Mesenchymal stem cell (in vitro differentiated cells and primary cell): ENCODE results near the gene CNOT1.

Source experiments
- DNase-seq: peaks from one replicate; pipeline ENCODE4 v3.0.0-alpha.2; 2013
- H2AFZ ChIP-seq: one replicate; pipeline ENCODE4 v1.6.1; 2013; ENCODE audit warnings: low read depth, mild to moderate bottlenecking, control low read depth, inconsistent platforms, low read length, moderate library complexity
- H2AK5ac ChIP-seq: 2 replicates; pipeline ENCODE4 v1.6.1; 2013; ENCODE audit warnings: low read length, moderate library complexity, mild to moderate bottlenecking, inconsistent platforms; ENCODE audit not compliant: severe bottlenecking
- H2BK120ac ChIP-seq: one replicate; pipeline ENCODE4 v1.6.1; 2013; ENCODE audit warnings: low read depth, mild to moderate bottlenecking, inconsistent platforms, low read length, moderate library complexity
- H2BK12ac ChIP-seq, 2 experiments: one replicate each; pipeline ENCODE4 v1.6.1; 2013; ENCODE audit warnings: inconsistent platforms in 2 of 2, low read length in 2 of 2, mild to moderate bottlenecking in 2 of 2, moderate library complexity in 2 of 2, control low read depth in 1 of 2
- H2BK15ac ChIP-seq: one replicate; pipeline ENCODE4 v1.6.1; 2013; ENCODE audit warnings: mild to moderate bottlenecking, low read depth, inconsistent platforms; ENCODE audit not compliant: poor library complexity, severe bottlenecking
- H2BK5ac ChIP-seq: 2 replicates; pipeline ENCODE4 v1.6.1; 2013; ENCODE audit warnings: low read depth, mild to moderate bottlenecking, low read length, control low read depth, inconsistent platforms; ENCODE audit not compliant: poor library complexity, severe bottlenecking
- H3K14ac ChIP-seq, 2 experiments: one replicate each; pipeline ENCODE4 v1.6.1; 2013; ENCODE audit warnings: inconsistent platforms in 2 of 2, low read length in 2 of 2, control low read depth in 1 of 2, mild to moderate bottlenecking in 1 of 2, moderate library complexity in 1 of 2
- H3K18ac ChIP-seq, 2 experiments: one replicate each; pipeline ENCODE4 v1.6.1; 2013; ENCODE audit warnings: inconsistent platforms in 2 of 2, low read length in 2 of 2, control low read depth in 1 of 2, low read depth in 1 of 2, mild to moderate bottlenecking in 1 of 2
- H3K23ac ChIP-seq, 2 experiments: one replicate each; pipeline ENCODE4 v1.6.1; 2013; ENCODE audit warnings: inconsistent platforms in 2 of 2, low read length in 2 of 2, mild to moderate bottlenecking in 2 of 2, moderate library complexity in 2 of 2, control low read depth in 1 of 2
- H3K27ac ChIP-seq: 2 replicates; pipeline ENCODE4 v1.5.1; 2013; ENCODE audit warnings: mild to moderate bottlenecking, moderate library complexity, low read length, control low read depth, inconsistent platforms; ENCODE audit not compliant: poor library complexity, severe bottlenecking
- H3K27me3 ChIP-seq, 2 experiments: 2 replicates each; pipeline versions ENCODE4 v1.6.1 to v1.7.0; 2013; ENCODE audit warnings: low read length in 2 of 2, mild to moderate bottlenecking in 2 of 2, moderate library complexity in 2 of 2, control low read depth in 1 of 2, inconsistent platforms in 1 of 2; ENCODE audit not compliant: control insufficient read depth in 1 of 2, insufficient read depth in 1 of 2
- H3K36me3 ChIP-seq, 2 experiments: 2 replicates each; pipeline versions ENCODE4 v1.6.1 to v1.7.0; 2013; ENCODE audit warnings: low read length in 2 of 2, control low read depth in 1 of 2, inconsistent platforms in 1 of 2, low read depth in 1 of 2, mild to moderate bottlenecking in 1 of 2; ENCODE audit not compliant: insufficient read depth in 2 of 2, control insufficient read depth in 1 of 2
- H3K4ac ChIP-seq, 2 experiments: one replicate each; pipeline ENCODE4 v1.6.1; 2013; ENCODE audit warnings: inconsistent platforms in 2 of 2, low read length in 2 of 2, mild to moderate bottlenecking in 2 of 2, moderate library complexity in 2 of 2, control low read depth in 1 of 2, low read depth in 1 of 2
- H3K4me1 ChIP-seq: 2 replicates; pipeline ENCODE4 v1.6.1; 2013; ENCODE audit warnings: low read depth, low read length, control low read depth; ENCODE audit not compliant: control insufficient read depth, insufficient read depth
- H3K4me2 ChIP-seq: 2 replicates; pipeline ENCODE4 v1.6.1; 2013; ENCODE audit warnings: low read length, mild to moderate bottlenecking, inconsistent platforms; ENCODE audit not compliant: poor library complexity, severe bottlenecking
- H3K4me3 ChIP-seq, 2 experiments: 2 replicates each; pipeline versions ENCODE4 v1.5.1 to v1.7.0; 2013; ENCODE audit warnings: low read length in 2 of 2, mild to moderate bottlenecking in 2 of 2, control low read depth in 1 of 2, low read depth in 1 of 2; ENCODE audit not compliant: insufficient read depth in 1 of 2
- H3K79me1 ChIP-seq: replicated peaks from 2 replicates; pipeline ENCODE4 v1.6.1; 2013; ENCODE audit warnings: mild to moderate bottlenecking, control low read depth, low read length, inconsistent platforms; ENCODE audit not compliant: poor library complexity, severe bottlenecking
- H3K9ac ChIP-seq: 2 replicates; pipeline ENCODE4 v1.7.0; 2013; ENCODE audit warnings: mild to moderate bottlenecking, low read length, moderate library complexity
- H3K9me3 ChIP-seq: 2 replicates; pipeline ENCODE4 v1.7.0; 2013; ENCODE audit warnings: mild to moderate bottlenecking, low read length; ENCODE audit not compliant: control insufficient read depth
- H4K8ac ChIP-seq: one replicate; pipeline ENCODE4 v1.6.1; 2013; ENCODE audit warnings: inconsistent platforms, mild to moderate bottlenecking, low read length, moderate library complexity
- H4K91ac ChIP-seq: one replicate; pipeline ENCODE4 v1.6.1; 2013; ENCODE audit warnings: mild to moderate bottlenecking, low read length, inconsistent platforms
- WGBS: methylation state at CpG from one replicate; pipeline ENCODE4 v1.1.7; 2013; ENCODE audit warnings: mixed read lengths; 5-methylcytosine and 5-hydroxymethylcytosine counted together

The CNOT1 gene

GRCh38 chr16:58530179-58530578 is 99.4 kb downstream of the CNOT1 start:
- H3K9ac ChIP-seq, result no peak overlapping the region
- H3K4ac ChIP-seq, result no peak overlapping the region
- H3K9me3 ChIP-seq, result no peaks in the 10 kb centered on the region
- no peak overlapping the region for H4K8ac ChIP-seq
- peaks cover 31 to 94% of the 10 kb centered on the region in 2 experiments for H3K36me3 ChIP-seq
- H3K27ac ChIP-seq, result no peak overlapping the region
- no peak overlapping the region for H2AFZ ChIP-seq
- H3K14ac ChIP-seq, result no peak overlapping the region
- no peak overlapping the region for H4K91ac ChIP-seq
- no peak overlapping the region for H2BK120ac ChIP-seq
- no peaks in the 10 kb centered on the region for H3K4me1 ChIP-seq
- H2AK5ac ChIP-seq, result no peak overlapping the region
- H2BK12ac ChIP-seq, result no peak overlapping the region
- H3K27me3 ChIP-seq, result no peaks in the 10 kb centered on the region
- H3K18ac ChIP-seq, result no peak overlapping the region
- no peak overlapping the region for H2BK15ac ChIP-seq
- peaks cover 25% of the 10 kb centered on the region for H3K79me1 ChIP-seq
- no peak overlapping the region for H2BK5ac ChIP-seq
- no peak overlapping the region for H3K4me2 ChIP-seq
- H3K23ac ChIP-seq, result no peak overlapping the region
- no peak for DNase-seq
- 100% methylated on average over 4 of the region's 5 CpGs for WGBS
- H3K4me3 ChIP-seq, result no peak overlapping the region

- no peak overlapping the region for H3K23ac ChIP-seq
- H3K27me3 ChIP-seq, result no peaks in the 10 kb centered on the region
- H2AK5ac ChIP-seq, result no peak overlapping the region
- no peak overlapping the region for H3K27ac ChIP-seq
- peaks cover 13% of the 10 kb centered on the region for H3K4me1 ChIP-seq
- no peak overlapping the region for H3K4me2 ChIP-seq
- H3K9me3 ChIP-seq, result no peaks in the 10 kb centered on the region
- no peak overlapping the region for H3K18ac ChIP-seq
- H3K4ac ChIP-seq, result no peak overlapping the region
- H2AFZ ChIP-seq, result no peak overlapping the region
- H3K14ac ChIP-seq, result no peak overlapping the region
- no peak overlapping the region for H2BK5ac ChIP-seq
- no peak overlapping the region for H2BK120ac ChIP-seq
- peaks cover 25% of the 10 kb centered on the region for H3K79me1 ChIP-seq
- H2BK15ac ChIP-seq, result no peak overlapping the region
- DNase-seq, result no peak
- H4K8ac ChIP-seq, result no peak overlapping the region
- H4K91ac ChIP-seq, result no peak overlapping the region
- no peak overlapping the region for H2BK12ac ChIP-seq
- H3K36me3 ChIP-seq, result peaks cover 44 to 82% of the 10 kb centered on the region in 2 experiments
- H3K4me3 ChIP-seq, result no peak overlapping the region
- H3K9ac ChIP-seq, result no peak overlapping the region
These were observed 109.9 kb downstream of the CNOT1 start for GRCh38 chr16:58519707-58520106.

DNA sequence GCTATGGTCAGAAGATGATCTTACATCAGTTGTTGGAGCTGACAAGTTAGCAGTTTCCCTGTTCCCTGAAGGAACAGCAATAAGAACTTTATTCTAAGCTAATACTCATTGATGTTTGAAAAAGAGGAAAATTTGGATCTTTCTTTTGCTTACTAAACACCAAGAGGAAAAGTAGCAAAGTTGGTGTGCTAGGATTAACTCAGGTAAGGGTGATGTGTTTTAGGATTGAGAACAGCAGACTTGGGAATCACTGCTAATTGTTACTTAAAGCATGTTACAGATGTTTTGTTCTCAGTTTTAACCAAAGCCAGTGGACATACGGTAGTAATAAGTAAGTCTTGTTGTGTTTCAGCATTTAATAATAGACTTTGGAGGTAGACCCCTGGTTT is 110.7 kb downstream of the CNOT1 start:
- Histone ChIP-seq H3K4me1 (peaks cover 14% of the 10 kb centered on the region), H3K23ac (no peak overlapping the region), H3K36me3 (peaks cover 42 to 75% of the 10 kb centered on the region in 2 experiments), H2BK12ac (no peak overlapping the region), H3K14ac (no peak overlapping the region), H3K9ac (no peak overlapping the region), H3K18ac (no peak overlapping the region), H2BK120ac (no peak overlapping the region), H4K91ac (no peak overlapping the region), H3K27ac (no peak overlapping the region), H3K27me3 (no peaks in the 10 kb centered on the region), H3K79me1 (peaks cover 25% of the 10 kb centered on the region), H3K9me3 (no peaks in the 10 kb centered on the region), H2AK5ac (no peak overlapping the region), H2BK5ac (no peak overlapping the region), H3K4ac (no peak overlapping the region), H3K4me3 (no peak overlapping the region), H4K8ac (no peak overlapping the region), H2BK15ac (no peak overlapping the region), H2AFZ (no peak overlapping the region), H3K4me2 (no peak overlapping the region)
- no peak for DNase-seq
- 92% methylated on average over 1 of the region's 1 CpG for WGBS

DNA sequence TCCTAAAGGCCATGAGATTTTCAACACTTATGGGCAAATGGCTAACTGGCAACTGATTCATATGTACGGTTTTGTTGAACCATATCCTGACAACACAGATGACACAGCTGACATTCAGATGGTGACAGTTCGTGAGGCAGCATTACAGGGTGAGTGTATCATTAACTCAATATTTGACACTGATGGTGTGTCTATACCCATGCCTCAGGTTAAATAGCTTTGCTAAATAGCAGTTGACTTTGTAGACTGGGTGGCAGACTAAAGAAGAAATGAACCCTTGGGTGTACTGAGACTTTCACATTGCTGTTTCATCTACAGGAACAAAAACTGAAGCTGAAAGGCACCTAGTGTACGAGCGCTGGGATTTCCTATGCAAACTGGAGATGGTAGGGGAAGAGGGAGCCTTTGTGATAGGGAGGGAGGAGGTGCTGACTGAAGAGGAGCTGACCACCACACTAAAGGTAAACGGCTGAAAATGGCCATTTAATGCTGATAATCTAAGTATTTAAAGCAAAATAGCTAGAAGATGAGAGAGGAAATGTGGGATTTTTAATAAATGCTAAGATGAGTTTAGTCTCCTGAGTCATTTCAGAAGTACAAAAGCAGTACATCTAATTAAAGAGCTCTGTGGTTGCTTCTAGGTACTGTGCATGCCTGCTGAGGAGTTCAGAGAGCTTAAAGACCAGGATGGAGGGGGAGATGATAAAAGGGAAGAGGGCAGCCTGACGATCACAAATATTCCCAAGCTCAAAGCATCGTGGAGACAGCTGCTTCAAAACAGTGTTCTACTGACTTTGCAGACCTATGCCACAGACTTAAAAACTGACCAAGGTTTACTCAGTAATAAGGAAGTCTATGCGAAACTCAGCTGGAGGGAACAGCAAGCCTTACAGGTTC is 111.3 kb downstream of the CNOT1 start:
- Histone ChIP-seq H3K23ac (no peak overlapping the region), H3K79me1 (peaks cover 25% of the 10 kb centered on the region), H3K36me3 (peaks cover 39 to 69% of the 10 kb centered on the region in 2 experiments), H3K14ac (no peak overlapping the region), H3K4me3 (no peak overlapping the region), H3K4me1 (peaks cover 14% of the 10 kb centered on the region), H2BK15ac (no peak overlapping the region), H4K91ac (no peak overlapping the region), H4K8ac (no peak overlapping the region), H3K9ac (no peak overlapping the region), H2BK120ac (no peak overlapping the region), H2AK5ac (no peak overlapping the region), H2BK12ac (no peak overlapping the region), H2AFZ (no peak overlapping the region), H3K4me2 (no peak overlapping the region), H3K9me3 (no peaks in the 10 kb centered on the region), H3K4ac (no peak overlapping the region), H2BK5ac (no peak overlapping the region), H3K18ac (no peak overlapping the region), H3K27me3 (no peaks in the 10 kb centered on the region), H3K27ac (no peak overlapping the region)
- no peak for DNase-seq
- 96% methylated on average over 8 of the region's 8 CpGs for WGBS
